Measurements from ENCODE around the gene SRPK2. TPM values are rescaled to one million over a fixed set of nuclear protein-coding genes. Genes with fewer than 3 reads are reported as not detected.
A peak's percentile ranks its signal among the peaks of the same experiment; 100 is the strongest.

SRPK2 gene
- total RNA-seq, 1 donor from 2014 or later: 54.8 TPM

- FAIRE-seq: no peak
- H3K79me2 ChIP-seq (ENCODE audit: insufficient read depth, low read length): peaks cover 80% of the 10 kb centered on the region
Measured at GRCh38 chr7:105213611-105214010, 175.1 kb downstream of the SRPK2 start.

GRCh38 chr7:105212212-105212611 lies 176.5 kb downstream of the SRPK2 start:
- H3K9me3 Mint-ChIP-seq (ENCODE audit: unreplicated experiment): peaks cover 4% of the 10 kb centered on the region
- Histone ChIP-seq H3K79me2 (ENCODE audit: insufficient read depth, low read length) (peaks cover 75% of the 10 kb centered on the region), H4K20me1 (ENCODE audit: insufficient read depth, low read length) (peaks cover 83% of the 10 kb centered on the region), H3K36me3 (ENCODE audit: insufficient read depth, low read length) (no peaks in the 10 kb centered on the region), H2AFZ (ENCODE audit: low read depth, low read length) (no peak overlapping the region), H3K27me3 (ENCODE audit: insufficient read depth, low read length) (no peaks in the 10 kb centered on the region), H3K4me1 (ENCODE audit: insufficient read depth, low read length) (no peaks in the 10 kb centered on the region), H3K9me3 (ENCODE audit: insufficient read depth, low read depth, low read length) (no peaks in the 10 kb centered on the region), H3K27ac (ENCODE audit: low read depth, low read length) (no peak overlapping the region), H3K4me2 (ENCODE audit: low read length) (no peak overlapping the region), H3K9ac (ENCODE audit: low read length) (no peak overlapping the region), H3K4me3 (ENCODE audit: insufficient read depth, low read depth, low read length) (no peak overlapping the region)
- TF ChIP-seq EZH2 (IDR thresholded peaks at IDR 0.05; ENCODE audit: insufficient read depth, low read length) (no peak), CTCF (IDR thresholded peaks at IDR 0.05; ENCODE audit: insufficient read depth, low read depth, low read length) (no peak)
- H3K27me3 Mint-ChIP-seq (ENCODE audit: low read depth, unreplicated experiment): no peaks in the 10 kb centered on the region
- no peak for DNase-seq (ENCODE audit: low read depth)
- H3K4me1 Mint-ChIP-seq (ENCODE audit: low read depth, unreplicated experiment): peaks cover 8% of the 10 kb centered on the region
- H3K4me3 Mint-ChIP-seq (ENCODE audit: unreplicated experiment): no peak overlapping the region
- no peaks in the 10 kb centered on the region for H3K36me3 Mint-ChIP-seq (ENCODE audit: low read depth, unreplicated experiment)
- H3K27ac Mint-ChIP-seq (ENCODE audit: unreplicated experiment): no peak overlapping the region
- no peak for FAIRE-seq

More at GRCh38 chr7:105213611-105214010, 175.1 kb downstream of the SRPK2 start:
- H3K27ac ChIP-seq (ENCODE audit: low read depth, low read length): no peak overlapping the region
- H3K9me3 Mint-ChIP-seq (ENCODE audit: unreplicated experiment): peaks cover 4% of the 10 kb centered on the region
- no peak for DNase-seq (ENCODE audit: low read depth)
- peaks cover 18% of the 10 kb centered on the region for H3K4me1 Mint-ChIP-seq (ENCODE audit: low read depth, unreplicated experiment)
- no peaks in the 10 kb centered on the region for H3K27me3 ChIP-seq (ENCODE audit: insufficient read depth, low read length)
- no peak overlapping the region for H3K9ac ChIP-seq (ENCODE audit: low read length)
- H3K36me3 ChIP-seq (ENCODE audit: insufficient read depth, low read length): no peaks in the 10 kb centered on the region
- peaks cover 6% of the 10 kb centered on the region for H3K4me1 ChIP-seq (ENCODE audit: insufficient read depth, low read length)
- no peaks in the 10 kb centered on the region for H3K27me3 Mint-ChIP-seq (ENCODE audit: low read depth, unreplicated experiment)
- no peaks in the 10 kb centered on the region for H3K36me3 Mint-ChIP-seq (ENCODE audit: low read depth, unreplicated experiment)
- no peak overlapping the region for H3K4me3 Mint-ChIP-seq (ENCODE audit: unreplicated experiment)
- no peak overlapping the region for H2AFZ ChIP-seq (ENCODE audit: low read depth, low read length)
- TF ChIP-seq EZH2 (IDR thresholded peaks at IDR 0.05; ENCODE audit: insufficient read depth, low read length): no peak
- no peak for TF ChIP-seq CTCF (IDR thresholded peaks at IDR 0.05; ENCODE audit: insufficient read depth, low read depth, low read length)
- H4K20me1 ChIP-seq (ENCODE audit: insufficient read depth, low read length): peaks cover 81% of the 10 kb centered on the region
- H3K4me2 ChIP-seq (ENCODE audit: low read length): no peak overlapping the region
- H3K27ac Mint-ChIP-seq (ENCODE audit: unreplicated experiment): no peak overlapping the region
- no peaks in the 10 kb centered on the region for H3K9me3 ChIP-seq (ENCODE audit: insufficient read depth, low read depth, low read length)
- H3K4me3 ChIP-seq (ENCODE audit: insufficient read depth, low read depth, low read length): no peak overlapping the region

- Histone ChIP-seq H3K36me3 (ENCODE audit: insufficient read depth, low read length) (no peaks in the 10 kb centered on the region), H3K79me2 (ENCODE audit: insufficient read depth, low read length) (peaks cover 72% of the 10 kb centered on the region), H3K27ac (ENCODE audit: low read depth, low read length) (no peak overlapping the region), H3K4me1 (ENCODE audit: insufficient read depth, low read length) (no peaks in the 10 kb centered on the region), H3K4me3 (ENCODE audit: insufficient read depth, low read depth, low read length) (no peak overlapping the region), H3K9me3 (ENCODE audit: insufficient read depth, low read depth, low read length) (no peaks in the 10 kb centered on the region), H2AFZ (ENCODE audit: low read depth, low read length) (no peak overlapping the region), H3K27me3 (ENCODE audit: insufficient read depth, low read length) (no peaks in the 10 kb centered on the region), H3K9ac (ENCODE audit: low read length) (no peak overlapping the region), H3K4me2 (ENCODE audit: low read length) (no peak overlapping the region), H4K20me1 (ENCODE audit: insufficient read depth, low read length) (peaks cover 84% of the 10 kb centered on the region)
- no peaks in the 10 kb centered on the region for H3K36me3 Mint-ChIP-seq (ENCODE audit: low read depth, unreplicated experiment)
- peaks cover 13% of the 10 kb centered on the region for H3K4me1 Mint-ChIP-seq (ENCODE audit: low read depth, unreplicated experiment)
- FAIRE-seq (no peak), DNase-seq (ENCODE audit: low read depth) (peak; percentile 35)
- peaks cover 4% of the 10 kb centered on the region for H3K9me3 Mint-ChIP-seq (ENCODE audit: unreplicated experiment)
- H3K27me3 Mint-ChIP-seq (ENCODE audit: low read depth, unreplicated experiment): no peaks in the 10 kb centered on the region
- H3K27ac Mint-ChIP-seq (ENCODE audit: unreplicated experiment): no peak overlapping the region
- no peak overlapping the region for H3K4me3 Mint-ChIP-seq (ENCODE audit: unreplicated experiment)
- TF ChIP-seq EZH2 (IDR thresholded peaks at IDR 0.05; ENCODE audit: insufficient read depth, low read length) (no peak), CTCF (IDR thresholded peaks at IDR 0.05; ENCODE audit: insufficient read depth, low read depth, low read length) (no peak)
Measured at GRCh38 chr7:105210721-105211205, 178.0 kb downstream of the SRPK2 start.

All from astrocyte (in vitro differentiated cells and primary cell).